GM08714 (cell line): ENCODE results near the gene GPR87.

ENCODE experiments used
- H3K4me3 ChIP-seq: fragments of 200-500 bp; sonication (Bioruptor generic); 2 replicates; pipeline ENCODE4 v1.5.1; 2014; ENCODE audit warnings: mild to moderate bottlenecking, low read length, inconsistent platforms
- ZNF274 ChIP-seq: IDR thresholded peaks from 2 replicates; pipeline ENCODE4 v1.6.1; 2012; ENCODE audit warnings: mild to moderate bottlenecking, low read depth, low read length

Gene GPR87

DNA sequence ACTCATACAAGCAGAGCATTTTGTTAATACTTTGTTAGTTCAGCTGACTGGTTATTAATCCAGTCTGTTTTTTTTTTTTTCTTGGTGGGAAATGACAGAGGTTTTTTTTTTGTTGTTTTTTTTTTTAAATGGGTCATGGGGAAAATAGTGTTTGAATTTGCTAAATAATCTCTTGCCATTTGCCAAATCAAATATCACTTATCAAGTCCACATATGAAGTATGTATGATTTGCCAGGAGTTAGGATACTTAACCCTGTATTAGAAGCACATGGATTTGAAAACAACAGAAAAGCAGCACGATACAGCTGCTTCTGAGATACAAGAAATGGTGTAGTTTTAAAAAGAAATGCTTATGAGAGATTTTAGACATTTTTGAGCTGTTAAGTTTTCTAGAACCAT is 59.9 kb downstream of the GPR87 start:
- TF ChIP-seq ZNF274 = no peak
- no peak overlapping the region for H3K4me3 ChIP-seq

DNA sequence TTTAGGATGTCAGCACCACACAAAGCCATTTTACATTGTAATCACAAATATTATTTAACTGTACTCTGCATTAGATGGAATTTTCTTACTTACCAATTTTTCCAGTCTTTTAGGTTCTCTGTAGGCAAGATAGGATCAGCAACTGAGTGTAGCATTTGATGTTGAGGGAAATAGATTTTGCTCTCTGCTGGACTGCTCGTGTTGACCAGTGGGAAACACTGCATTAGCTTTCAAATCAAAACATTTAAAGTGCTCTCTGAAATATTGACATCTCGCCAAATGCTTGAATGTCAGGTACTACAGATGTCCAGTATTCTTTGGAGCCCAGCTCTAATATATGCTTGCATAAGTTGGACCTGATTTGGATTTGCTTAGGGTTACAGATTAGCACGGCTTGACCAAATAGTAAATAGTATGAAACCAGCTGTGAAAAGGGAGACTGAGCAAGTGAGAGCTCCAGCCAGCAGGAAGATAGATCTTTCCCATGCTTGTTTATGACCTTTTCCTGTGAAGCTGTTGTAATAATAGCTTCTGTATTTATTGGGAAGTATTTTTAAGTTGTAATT is 67.8 kb downstream of the GPR87 start:
- TF ChIP-seq ZNF274 = no peak
- H3K4me3 ChIP-seq = no peak overlapping the region
